Brain microvascular endothelial cell (primary cell): Measurements from ENCODE around the gene LRIT2.

Experiments
- DNase-seq: peaks from one replicate; pipeline ENCODE4 v3.0.0-alpha.2; 2020
- H3K27ac ChIP-seq: fragments of 250-450 bp; sonication (Bioruptor Pico); 2 replicates; pipeline ENCODE4 v1.5.1; 2020; ENCODE audit warnings: mild to moderate bottlenecking, moderate library complexity
- H3K27me3 ChIP-seq: fragments of 250-450 bp; sonication (Bioruptor Pico); replicated peaks from 2 replicates; pipeline ENCODE4 v1.5.1; 2020; ENCODE audit warnings: mild to moderate bottlenecking
- H3K36me3 ChIP-seq: fragments of 250-450 bp; sonication (Bioruptor Pico); replicated peaks from 2 replicates; pipeline ENCODE4 v1.5.1; 2020; ENCODE audit warnings: mild to moderate bottlenecking
- H3K4me3 ChIP-seq: 2 replicates; pipeline ENCODE4 v1.5.1; 2011; ENCODE audit warnings: low read depth, mild to moderate bottlenecking, control low read depth, low read length, moderate library complexity
- CTCF ChIP-seq: IDR thresholded peaks from 2 replicates; pipeline ENCODE4 v1.5.1; 2011; ENCODE audit warnings: low read depth, mild to moderate bottlenecking, moderate library complexity, low read length, control low read depth, inconsistent platforms; ENCODE audit errors: missing control alignments
- in situ Hi-C: cut with HindIII; loops from 2 replicates; pipeline ENCODE4 v1.10.0; 2017; ENCODE audit warnings: low sequenced_read_pairs, low pct_ligation_motif_present

The LRIT2 gene

GRCh38 chr10:84225427-84226173 lies at the start of gene LRIT2:
TSS of gene LRIT2 (minus strand) at chr10:84225544. CDS start at chr10:84225520, 24 bp downstream.
- H3K4me3 ChIP-seq = no peak within 1 kb of the TSS
- no peaks in the 10 kb centered on the region for H3K36me3 ChIP-seq
- no peak for TF ChIP-seq CTCF

GRCh38 chr10:84270708-84271107 lies 45.4 kb upstream of the LRIT2 start:
- in situ Hi-C loops = loop anchor here (25.0 kb wide), 1 partner anchor 267 kb away; no protein-coding TSS in a partner anchor
- Histone ChIP-seq H3K4me3 (no peak overlapping the region), H3K27ac (no peak overlapping the region), H3K27me3 (no peaks in the 10 kb centered on the region), H3K36me3 (no peaks in the 10 kb centered on the region)
- TF ChIP-seq CTCF = no peak
- no peak for DNase-seq

More at GRCh38 chr10:84225427-84226173, at the start of gene LRIT2:
- no peaks in the 10 kb centered on the region for H3K27me3 ChIP-seq
- H3K27ac ChIP-seq = no peak within 1 kb of the TSS
- in situ Hi-C loops = no loop called here
- no peak for DNase-seq

- in situ Hi-C loops = loop anchor here (25.0 kb wide), 1 partner anchor 268 kb away; no protein-coding TSS in a partner anchor
- H3K27ac ChIP-seq = peak overlapping the region; percentile 44
- H3K4me3 ChIP-seq = no peak overlapping the region
- H3K27me3 ChIP-seq = no peaks in the 10 kb centered on the region
- no peaks in the 10 kb centered on the region for H3K36me3 ChIP-seq
- TF ChIP-seq CTCF = no peak
- peak; percentile 75 for DNase-seq
Observed at GRCh38 chr10:84269773-84270172, 44.4 kb upstream of the LRIT2 start.

GRCh38 chr10:84269162-84269561 lies 43.8 kb upstream of the LRIT2 start:
- TF ChIP-seq CTCF = no peak
- Histone ChIP-seq H3K27ac (peak overlapping the region; percentile 17), H3K4me3 (no peak overlapping the region), H3K36me3 (no peaks in the 10 kb centered on the region), H3K27me3 (no peaks in the 10 kb centered on the region)
- in situ Hi-C loops = loop anchor here (25.0 kb wide), 1 partner anchor 268 kb away; no protein-coding TSS in a partner anchor
- DNase-seq = no peak

- H3K27ac ChIP-seq = no peak overlapping the region
- H3K36me3 ChIP-seq = no peaks in the 10 kb centered on the region
- H3K4me3 ChIP-seq = no peak overlapping the region
- in situ Hi-C loops = loop anchor here (25.0 kb wide), 1 partner anchor 270 kb away; no protein-coding TSS in a partner anchor
- H3K27me3 ChIP-seq = no peaks in the 10 kb centered on the region
- peak; percentile 90 for TF ChIP-seq CTCF
- peak; percentile 56 for DNase-seq
Observed at GRCh38 chr10:84267503-84268126, 42.3 kb upstream of the LRIT2 start.
